Measurements from ENCODE around the gene HAND2. TPM values are rescaled to one million over a fixed set of nuclear protein-coding genes. Genes with fewer than 3 reads are reported as not detected.

Gene HAND2
- total and polyA plus RNA-seq, 2 of the 8 experiments (the other 6 are each of a cell fraction or from before 2014, with no cell fraction given): 0.05 TPM; not detected in 1

- no peak overlapping the region for H2AK5ac ChIP-seq (ENCODE audit: low read depth, low read length)
- H3K27me3 ChIP-seq (replicated peaks in 1 of 4; ENCODE audit: control insufficient read depth in 3 of 4, extremely low read depth in 1 of 4, insufficient read depth in 3 of 4, low read length in 3 of 4): peaks cover 0 to 11% (median 7%) of the 10 kb centered on the region in 4 experiments; a peak in 5 of 7 replicates
- H2BK20ac ChIP-seq (ENCODE audit: low read length): 0 out of 2 replicates have a peak overlapping the region, but pooled peaks have one; percentile 13
- no peaks in the 10 kb centered on the region for H3K23me2 ChIP-seq (ENCODE audit: low read depth, low read length)
- POLR2A ChIA-PET (ENCODE audit: partially characterized antibody): interaction anchor here (1.1 kb wide), 1 partner anchor 154 kb away, joined by 4 read pairs; the partner anchor contains the start of gene HMGB2
- H3K56ac ChIP-seq (replicated peaks; ENCODE audit: insufficient read length, low read depth, low read length): no peak overlapping the region
- no peak overlapping the region for H2BK15ac ChIP-seq (ENCODE audit: low read length)
- no peak overlapping the region for H3K4me3 ChIP-seq (ENCODE audit: extremely low read depth in 1 of 4, insufficient read depth in 2 of 4, low read depth in 3 of 4, low read length in 4 of 4)
- H4K91ac ChIP-seq (replicated peaks; ENCODE audit: insufficient read length, low read length): no peak overlapping the region
- CTCF ChIA-PET (ENCODE audit: partially characterized antibody): interaction anchor here (0.6 to 1.8 kb wide), 5 partner anchors 11 to 69 kb away, joined by 3 to 6 read pairs (median 5); no protein-coding TSS in a partner anchor
- no peak for TF ChIP-seq EZH2 (IDR thresholded peaks at IDR 0.05; ENCODE audit: low read depth, low read length, severe bottlenecking)
- TF ChIP-seq E2F6 (IDR thresholded peaks at IDR 0.05): no peak
- no peak for TF ChIP-seq SP2 (IDR thresholded peaks at IDR 0.05; ENCODE audit: low read length)
- no peak for TF ChIP-seq RNF2 (IDR thresholded peaks at IDR 0.05; ENCODE audit: borderline replicate concordance, low read depth, low read length, missing control alignments, poor library complexity, severe bottlenecking)
- TF ChIP-seq TAF1 (IDR thresholded peaks at IDR 0.05; ENCODE audit: low read depth, low read length): no peak
- no peak for TF ChIP-seq CHD1 (IDR thresholded peaks at IDR 0.05; ENCODE audit: low read depth, low read length)
- TF ChIP-seq SP4 (IDR thresholded peaks at IDR 0.05; ENCODE audit: low read length): no peak
- no peak for TF ChIP-seq KDM4A (IDR thresholded peaks at IDR 0.05; ENCODE audit: low read depth, low read length, severe bottlenecking)
- TF ChIP-seq CHD2 (IDR thresholded peaks at IDR 0.05; ENCODE audit: low read length): no peak
- no peak overlapping the region for H3K4me2 ChIP-seq (ENCODE audit: insufficient read depth in 1 of 2, low read depth in 2 of 2, low read length in 2 of 2)
- H2BK120ac ChIP-seq (replicated peaks; ENCODE audit: low read depth, low read length): no peak overlapping the region
- H3K9ac ChIP-seq (replicated peaks in 1 of 4; ENCODE audit: extremely low read depth in 1 of 4, low read depth in 3 of 4, low read length in 3 of 4): no peak overlapping the region
- H3K14ac ChIP-seq (ENCODE audit: insufficient read length): no peak overlapping the region
- no peak overlapping the region for H3K27ac ChIP-seq (ENCODE audit: low read depth, low read length)
- H2AFZ ChIP-seq (ENCODE audit: low read length): no peak overlapping the region
- H2BK12ac ChIP-seq (ENCODE audit: low read depth, low read length): no peak overlapping the region
- H3K79me1 ChIP-seq (ENCODE audit: low read depth, low read length): no peaks in the 10 kb centered on the region
- DNase-seq (ENCODE audit: low read depth in 1 of 2, low spot score in 2 of 2) (no peak), FAIRE-seq (no peak)
- H3K79me2 ChIP-seq (ENCODE audit: control insufficient read depth in 1 of 2, insufficient read depth in 2 of 2, low read length in 2 of 2): no peaks in the 10 kb centered on the region
- no peaks in the 10 kb centered on the region for H3K9me3 ChIP-seq (ENCODE audit: insufficient read depth in 2 of 2, low read depth in 1 of 2, low read length in 1 of 2)
- WGBS, 2 experiments (ENCODE audit: extremely low coverage in 1 of 2, insufficient coverage in 1 of 2, insufficient read length in 1 of 2, insufficient replicate concordance in 2 of 2, low coverage in 1 of 2, low lambda C conversion rate in 2 of 2, missing lambda C conversion rate in 1 of 2): 100% methylated on average over 1 of the region's 1 CpG; no CpG with 5 or more reads in 1 of the 2 experiments
- H3K23ac ChIP-seq (ENCODE audit: insufficient read length): no peak overlapping the region
- no peaks in the 10 kb centered on the region for H3K36me3 ChIP-seq (ENCODE audit: control insufficient read depth in 2 of 4, insufficient read depth in 4 of 4, low read length in 3 of 4)
- peaks cover 0 to 16% (median 4%) of the 10 kb centered on the region in 4 experiments; a peak in 4 of 7 replicates for H3K4me1 ChIP-seq (replicated peaks in 1 of 4; ENCODE audit: control insufficient read depth in 3 of 4, insufficient read depth in 4 of 4, low read length in 3 of 4)
- H4K8ac ChIP-seq (ENCODE audit: extremely low read depth, insufficient read depth, low read length): no peak overlapping the region
- no peak overlapping the region for H3K18ac ChIP-seq (ENCODE audit: extremely low read depth, low read length)
- H2BK5ac ChIP-seq (ENCODE audit: low read depth, low read length): no peak overlapping the region
- H4K5ac ChIP-seq (ENCODE audit: insufficient read length, low read depth, low read length): no peak overlapping the region
- no peak overlapping the region for H3K4ac ChIP-seq (replicated peaks; ENCODE audit: insufficient read length, low read depth, low read length)
- no peaks in the 10 kb centered on the region for H4K20me1 ChIP-seq (replicated peaks in 1 of 2; ENCODE audit: control insufficient read depth in 1 of 2, insufficient read depth in 2 of 2, low read length in 2 of 2)
Observed at GRCh38 chr4:173488074-173488473, 42.0 kb downstream of the HAND2 start.
